Liver (tissue), 2 donors: ENCODE data around the gene SORCS2.

Experiments
- YY1 ChIP-seq: IDR thresholded peaks from 2 replicates; pipeline ENCODE4 v1.6.1; 2016; ENCODE audit warnings: antibody characterized with exemption, mild to moderate bottlenecking
- TF ChIP-seq, protein P1 (sequence below): fragments of 150-350 bp; IDR thresholded peaks from 2 replicates; pipeline ENCODE4 v1.5.1; 2017; ENCODE audit warnings: improper control_type of control experiment, low read depth, low read length; ENCODE audit not compliant: missing input control
- donor health status: healthy.

DNA sequence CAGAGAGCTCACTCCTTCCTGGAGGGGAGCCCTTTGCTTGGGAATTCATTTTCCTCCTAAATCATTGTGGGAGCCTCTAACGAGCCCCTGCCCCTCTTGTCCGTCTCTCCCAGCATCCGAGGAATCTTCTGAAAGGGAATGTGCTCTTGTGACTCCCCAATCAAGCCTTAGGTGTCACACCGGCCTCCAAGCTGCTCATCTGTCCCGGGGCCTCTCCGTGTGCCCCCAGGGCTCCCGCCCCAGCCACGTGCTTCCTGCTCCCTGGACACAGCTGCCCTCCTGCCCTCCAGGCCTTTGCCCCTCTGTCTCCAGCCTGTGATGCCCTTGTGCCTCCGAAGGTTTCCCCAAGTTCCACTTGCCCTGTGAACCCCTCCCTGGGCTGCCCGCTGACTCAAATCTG is 507.5 kb downstream of the SORCS2 start:
- TF ChIP-seq, protein P1, sequence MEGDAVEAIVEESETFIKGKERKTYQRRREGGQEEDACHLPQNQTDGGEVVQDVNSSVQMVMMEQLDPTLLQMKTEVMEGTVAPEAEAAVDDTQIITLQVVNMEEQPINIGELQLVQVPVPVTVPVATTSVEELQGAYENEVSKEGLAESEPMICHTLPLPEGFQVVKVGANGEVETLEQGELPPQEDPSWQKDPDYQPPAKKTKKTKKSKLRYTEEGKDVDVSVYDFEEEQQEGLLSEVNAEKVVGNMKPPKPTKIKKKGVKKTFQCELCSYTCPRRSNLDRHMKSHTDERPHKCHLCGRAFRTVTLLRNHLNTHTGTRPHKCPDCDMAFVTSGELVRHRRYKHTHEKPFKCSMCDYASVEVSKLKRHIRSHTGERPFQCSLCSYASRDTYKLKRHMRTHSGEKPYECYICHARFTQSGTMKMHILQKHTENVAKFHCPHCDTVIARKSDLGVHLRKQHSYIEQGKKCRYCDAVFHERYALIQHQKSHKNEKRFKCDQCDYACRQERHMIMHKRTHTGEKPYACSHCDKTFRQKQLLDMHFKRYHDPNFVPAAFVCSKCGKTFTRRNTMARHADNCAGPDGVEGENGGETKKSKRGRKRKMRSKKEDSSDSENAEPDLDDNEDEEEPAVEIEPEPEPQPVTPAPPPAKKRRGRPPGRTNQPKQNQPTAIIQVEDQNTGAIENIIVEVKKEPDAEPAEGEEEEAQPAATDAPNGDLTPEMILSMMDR: no peak
- no peak for TF ChIP-seq YY1
